ENCODE data around the gene CRYGS.

CRYGS gene

DNA sequence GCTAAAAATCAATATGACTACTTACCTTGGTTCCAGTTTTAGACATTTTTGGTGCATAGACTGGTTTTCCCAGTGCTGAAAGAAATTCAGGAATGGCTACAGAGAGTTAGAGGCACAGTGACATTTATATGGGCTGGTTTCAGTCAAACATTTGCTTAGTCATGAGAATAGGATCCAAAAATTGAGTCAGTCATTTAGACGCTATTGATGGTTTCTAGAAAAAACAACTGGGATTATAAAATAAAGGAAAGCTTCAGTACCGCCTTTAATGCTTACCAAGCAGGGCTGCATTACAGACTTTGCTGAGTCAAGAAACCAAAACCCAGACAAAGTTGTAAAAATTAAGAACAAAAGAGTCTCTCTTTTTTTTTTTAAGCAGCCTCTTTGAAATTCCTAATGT lies at the start of gene CRYGS:
CRYGS (minus strand) TSS at position 100 of the 400 bp plus-strand sequence; CDS start at position 46, 54 bp downstream.
- TF ChIP-seq, protein P1, sequence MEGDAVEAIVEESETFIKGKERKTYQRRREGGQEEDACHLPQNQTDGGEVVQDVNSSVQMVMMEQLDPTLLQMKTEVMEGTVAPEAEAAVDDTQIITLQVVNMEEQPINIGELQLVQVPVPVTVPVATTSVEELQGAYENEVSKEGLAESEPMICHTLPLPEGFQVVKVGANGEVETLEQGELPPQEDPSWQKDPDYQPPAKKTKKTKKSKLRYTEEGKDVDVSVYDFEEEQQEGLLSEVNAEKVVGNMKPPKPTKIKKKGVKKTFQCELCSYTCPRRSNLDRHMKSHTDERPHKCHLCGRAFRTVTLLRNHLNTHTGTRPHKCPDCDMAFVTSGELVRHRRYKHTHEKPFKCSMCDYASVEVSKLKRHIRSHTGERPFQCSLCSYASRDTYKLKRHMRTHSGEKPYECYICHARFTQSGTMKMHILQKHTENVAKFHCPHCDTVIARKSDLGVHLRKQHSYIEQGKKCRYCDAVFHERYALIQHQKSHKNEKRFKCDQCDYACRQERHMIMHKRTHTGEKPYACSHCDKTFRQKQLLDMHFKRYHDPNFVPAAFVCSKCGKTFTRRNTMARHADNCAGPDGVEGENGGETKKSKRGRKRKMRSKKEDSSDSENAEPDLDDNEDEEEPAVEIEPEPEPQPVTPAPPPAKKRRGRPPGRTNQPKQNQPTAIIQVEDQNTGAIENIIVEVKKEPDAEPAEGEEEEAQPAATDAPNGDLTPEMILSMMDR (IDR thresholded peaks at IDR 0.05; ENCODE audit: low read depth, low read length, missing control alignments) = no peak
- DNase-seq (ENCODE audit: extremely low read depth, low read depth) = no peak
- no peak within 1 kb of the TSS for H3K4me3 ChIP-seq (replicated peaks; ENCODE audit: low read depth, low read length)

DNA sequence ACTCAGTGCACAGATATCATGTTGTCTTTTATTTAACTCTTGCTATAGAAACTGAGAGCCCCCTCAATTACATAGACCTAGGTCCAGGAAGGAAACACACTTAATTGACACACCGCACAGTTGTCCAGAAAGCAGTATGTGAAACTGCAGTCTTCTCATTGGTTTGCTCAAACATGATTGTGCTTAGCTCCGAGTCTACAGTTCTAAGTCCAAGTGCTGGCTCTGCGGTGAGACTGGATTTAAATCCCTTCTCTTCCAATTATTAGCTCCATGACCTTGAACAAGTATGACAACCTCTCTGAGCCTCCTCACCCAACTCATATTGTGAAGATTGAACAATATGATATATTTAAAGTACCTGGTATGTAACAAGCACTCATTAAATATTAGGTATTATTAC lies 49.7 kb upstream of the CRYGS start:
- H3K4me3 ChIP-seq (replicated peaks; ENCODE audit: low read depth, low read length) = no peak overlapping the region
- DNase-seq (ENCODE audit: extremely low read depth, low read depth) = no peak
- TF ChIP-seq, protein P1 (IDR thresholded peaks at IDR 0.05; ENCODE audit: low read depth, low read length, missing control alignments) = no peak

DNA sequence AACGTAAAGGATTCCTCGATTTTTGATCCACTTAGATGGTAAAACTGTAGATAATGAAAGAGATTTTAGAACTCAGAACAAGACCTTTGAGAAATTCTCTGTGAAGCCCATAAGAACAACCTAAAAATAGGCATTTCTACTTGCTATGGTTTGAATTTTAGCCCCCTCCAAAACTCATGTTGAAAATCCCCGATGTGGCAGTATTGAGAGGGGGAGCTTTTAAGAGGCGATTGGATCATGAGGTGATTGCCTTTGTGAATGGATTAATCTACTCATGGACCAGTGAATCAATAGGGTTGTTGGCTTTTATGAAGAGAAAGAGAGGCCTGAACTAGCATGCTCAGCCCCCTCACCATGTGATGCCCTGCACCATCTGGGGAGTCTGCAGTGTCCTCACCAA lies 48.5 kb upstream of the CRYGS start:
- no peak overlapping the region for H3K4me3 ChIP-seq (replicated peaks; ENCODE audit: low read depth, low read length)
- DNase-seq (ENCODE audit: extremely low read depth, low read depth) = no peak
- TF ChIP-seq, protein P1 (IDR thresholded peaks at IDR 0.05; ENCODE audit: low read depth, low read length, missing control alignments) = no peak

DNA sequence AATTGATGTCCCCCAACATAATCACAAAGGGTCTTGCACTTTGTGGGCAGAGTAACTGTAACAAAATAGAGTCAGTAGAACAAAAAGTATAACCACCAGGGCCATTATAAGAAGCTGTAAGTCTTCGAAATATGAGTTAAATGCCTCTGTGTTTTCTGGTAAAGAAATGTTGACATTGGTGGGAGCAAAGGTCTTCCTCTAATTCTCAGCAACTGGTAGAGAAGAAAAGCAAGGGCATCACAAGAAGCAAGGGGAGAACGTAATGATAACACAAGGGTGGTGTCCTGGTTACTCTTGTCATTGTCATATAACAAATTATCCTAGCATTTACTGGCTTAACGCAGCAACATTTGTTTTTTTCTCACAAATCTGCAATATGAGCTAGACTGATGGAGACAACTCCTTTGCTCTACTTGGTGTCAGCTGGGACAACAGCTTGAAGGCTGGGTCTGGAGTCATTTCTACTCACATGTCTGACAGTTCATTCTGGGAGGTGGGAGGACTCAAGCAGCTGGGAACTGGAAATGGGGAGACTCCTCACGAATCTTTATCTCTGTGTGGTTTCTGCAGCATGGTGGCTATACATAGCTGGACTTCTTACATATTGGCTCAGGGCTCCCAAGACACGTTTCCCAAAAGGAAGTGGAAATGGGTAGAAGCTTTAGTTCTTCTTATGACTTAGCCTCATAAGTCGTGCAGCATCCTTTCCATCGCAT lies 46.6 kb upstream of the CRYGS start:
- DNase-seq (ENCODE audit: extremely low read depth, low read depth) = no peak
- H3K4me3 ChIP-seq (replicated peaks; ENCODE audit: low read depth, low read length) = no peak overlapping the region
- TF ChIP-seq, protein P1 (IDR thresholded peaks at IDR 0.05; ENCODE audit: low read depth, low read length, missing control alignments) = no peak

GRCh38 chr3:186589856-186590579 lies 45.8 kb upstream of the CRYGS start:
- TF ChIP-seq, protein P1 (IDR thresholded peaks at IDR 0.05; ENCODE audit: low read depth, low read length, missing control alignments) = no peak
- no peak for DNase-seq (ENCODE audit: extremely low read depth, low read depth)
- H3K4me3 ChIP-seq (replicated peaks; ENCODE audit: low read depth, low read length) = no peak overlapping the region

DNA sequence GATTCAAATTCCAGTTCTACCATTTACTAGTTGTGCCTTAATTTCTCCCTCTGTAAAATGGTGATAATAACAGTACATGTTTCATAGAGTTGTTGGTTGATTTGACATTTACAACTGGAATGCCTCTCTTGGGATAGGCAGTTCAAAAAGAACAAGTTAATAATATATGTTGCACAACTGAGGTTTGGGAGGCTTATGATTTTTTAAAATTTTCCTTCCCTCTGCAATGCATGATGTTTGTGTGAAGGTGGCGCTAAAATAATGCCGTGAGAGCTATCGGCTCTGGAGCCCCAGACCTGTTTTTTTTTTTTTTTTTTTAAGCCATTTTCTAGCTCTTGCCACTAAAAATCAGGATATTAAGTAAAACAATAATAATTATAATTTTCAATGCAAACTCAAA lies 44.9 kb upstream of the CRYGS start:
- TF ChIP-seq, protein P1 (IDR thresholded peaks at IDR 0.05; ENCODE audit: low read depth, low read length, missing control alignments) = no peak
- DNase-seq (ENCODE audit: extremely low read depth, low read depth) = no peak
- H3K4me3 ChIP-seq (replicated peaks; ENCODE audit: low read depth, low read length) = no peak overlapping the region

Measured in HFF-Myc (cell line).